Thyroid gland (tissue), 4 donors: ENCODE measurements around the gene CTSD.

Experiments
- POLR2A ChIP-seq, 2 donors: fragments of 450-650 bp; IDR thresholded peaks; one replicate each; pipeline ENCODE4 v1.6.1; 2017; ENCODE audit warnings: antibody characterized with exemption in 2 of 2, mild to moderate bottlenecking in 2 of 2, moderate library complexity in 1 of 2
- TF ChIP-seq, protein P1 (sequence below), 6 experiments: fragments of 200-600 bp in 3 of 6; fragments of 450-650 bp in 3 of 6; sonication (generic) in 3 of 6; IDR thresholded peaks; one replicate each; pipeline ENCODE4 v1.5.1; 2016 to 2019; ENCODE audit warnings: antibody characterized with exemption in 6 of 6, mild to moderate bottlenecking in 2 of 6, inconsistent platforms in 1 of 6, moderate library complexity in 1 of 6

DNA sequence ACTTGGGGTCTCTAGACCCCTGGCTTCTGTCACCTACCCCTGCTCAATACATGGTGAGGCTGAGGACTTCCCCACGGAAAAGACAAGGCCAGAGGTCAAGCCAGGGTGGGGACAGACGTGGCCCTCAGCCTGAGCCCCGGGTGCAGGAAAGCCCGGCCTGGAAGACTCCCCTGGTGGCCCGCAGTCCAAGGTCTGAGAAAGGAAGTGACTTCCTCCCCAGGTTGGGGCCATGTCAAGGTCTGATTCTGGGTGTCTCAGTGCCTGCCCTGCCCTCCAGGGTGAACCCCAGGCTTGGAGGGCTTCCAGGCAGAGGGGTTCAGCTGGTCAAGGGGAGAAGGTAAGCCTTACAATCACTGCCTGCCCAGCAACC, 3.9 kb downstream of the CTSD start:
- TF ChIP-seq, protein P1, sequence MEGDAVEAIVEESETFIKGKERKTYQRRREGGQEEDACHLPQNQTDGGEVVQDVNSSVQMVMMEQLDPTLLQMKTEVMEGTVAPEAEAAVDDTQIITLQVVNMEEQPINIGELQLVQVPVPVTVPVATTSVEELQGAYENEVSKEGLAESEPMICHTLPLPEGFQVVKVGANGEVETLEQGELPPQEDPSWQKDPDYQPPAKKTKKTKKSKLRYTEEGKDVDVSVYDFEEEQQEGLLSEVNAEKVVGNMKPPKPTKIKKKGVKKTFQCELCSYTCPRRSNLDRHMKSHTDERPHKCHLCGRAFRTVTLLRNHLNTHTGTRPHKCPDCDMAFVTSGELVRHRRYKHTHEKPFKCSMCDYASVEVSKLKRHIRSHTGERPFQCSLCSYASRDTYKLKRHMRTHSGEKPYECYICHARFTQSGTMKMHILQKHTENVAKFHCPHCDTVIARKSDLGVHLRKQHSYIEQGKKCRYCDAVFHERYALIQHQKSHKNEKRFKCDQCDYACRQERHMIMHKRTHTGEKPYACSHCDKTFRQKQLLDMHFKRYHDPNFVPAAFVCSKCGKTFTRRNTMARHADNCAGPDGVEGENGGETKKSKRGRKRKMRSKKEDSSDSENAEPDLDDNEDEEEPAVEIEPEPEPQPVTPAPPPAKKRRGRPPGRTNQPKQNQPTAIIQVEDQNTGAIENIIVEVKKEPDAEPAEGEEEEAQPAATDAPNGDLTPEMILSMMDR (IDR thresholded peaks at IDR 0.05) = no peak
- TF ChIP-seq POLR2A (IDR thresholded peaks at IDR 0.05) = no peak
